Calu3 (cell line): Measurements from ENCODE around the gene PLAC1. TPM values are rescaled to one million over a fixed set of nuclear protein-coding genes. Genes with fewer than 3 reads are reported as not detected.
A peak's percentile ranks its signal among the peaks of the same experiment; 100 is the strongest.

ENCODE experiments used
- BruUV-seq: library from RNA; stranded (reverse); fragments of 400-500 nt; replicated peaks from 2 replicates; lab custom pipeline; 2021; lab: Mats Ljungman, UMichigan
- CTCF ChIA-PET: fragments of 300-600 bp; sonication (Branson Sonifier 250); formaldehyde crosslinking; loops from one replicate; lab custom pipeline; 2022; ENCODE audit warnings: antibody characterized with exemption; lab: Charles Lee
- DNase-seq: peaks from one replicate; pipeline ENCODE4 v3.0.0; 2022
- H3K27ac Mint-ChIP-seq: one replicate; pipeline ENCODE4 v1.8.0; 2022; ENCODE audit warnings: mixed read lengths; ENCODE audit not compliant: unreplicated experiment
- H3K27me3 Mint-ChIP-seq: one replicate; pipeline ENCODE4 v1.8.0; 2022; ENCODE audit warnings: mixed read lengths; ENCODE audit not compliant: unreplicated experiment
- H3K36me3 Mint-ChIP-seq: one replicate; pipeline ENCODE4 v1.8.0; 2022; ENCODE audit warnings: mild to moderate bottlenecking, moderate library complexity, mixed read lengths; ENCODE audit not compliant: insufficient read depth, unreplicated experiment
- H3K4me1 Mint-ChIP-seq: one replicate; pipeline ENCODE4 v1.8.0; 2022; ENCODE audit warnings: mild to moderate bottlenecking, low read depth, mixed read lengths; ENCODE audit not compliant: unreplicated experiment
- H3K4me3 Mint-ChIP-seq: one replicate; pipeline ENCODE4 v1.8.0; 2022; ENCODE audit warnings: mild to moderate bottlenecking, low read depth, moderate library complexity, mixed read lengths; ENCODE audit not compliant: unreplicated experiment
- H3K9me3 Mint-ChIP-seq: one replicate; pipeline ENCODE4 v1.8.0; 2022; ENCODE audit warnings: low read depth, mixed read lengths; ENCODE audit not compliant: unreplicated experiment
- CTCF ChIP-seq: fragments of 200-600 bp; IDR thresholded peaks from one replicate; pipeline ENCODE4 v1.8.0; 2022; ENCODE audit warnings: antibody characterized with exemption; ENCODE audit not compliant: unreplicated experiment
- intact Hi-C: fragments of 100-400 bp; cut with micrococcal nuclease; formaldehyde crosslinking; loops from one replicate; pipeline ENCODE4 v1.10.0; 2022; ENCODE audit not compliant: unreplicated experiment
- total RNA-seq: library from RNA; stranded (reverse); gene quantifications from 2 replicates; pipeline ENCODE4 v1.2.3, GENCODE V29; 2022

The PLAC1 gene
- total RNA-seq, 1 experiment from 2014 or later: not detected

DNA sequence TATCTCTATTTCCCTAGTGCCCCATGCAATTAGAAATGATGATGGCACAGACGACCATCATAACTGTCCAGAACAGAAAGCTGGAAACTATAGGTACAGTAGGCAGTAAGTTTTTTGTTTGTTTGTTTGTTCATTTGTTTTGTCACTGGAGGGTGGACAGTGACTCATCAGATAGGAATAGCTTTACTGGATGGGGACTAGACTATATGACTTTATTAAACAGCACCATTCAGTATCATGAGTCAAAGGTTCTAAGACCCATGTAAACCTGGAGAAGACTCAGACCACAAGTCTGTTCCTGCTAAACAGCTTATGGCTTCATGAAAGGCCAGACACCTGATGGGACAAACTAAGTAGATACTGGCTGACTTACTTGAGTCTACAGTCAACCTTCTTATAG is 38.4 kb downstream of the PLAC1 start:
- CTCF ChIA-PET: no interaction called here
- Mint-ChIP-seq H3K27me3 (no peaks in the 10 kb centered on the region), H3K27ac (no peak overlapping the region), H3K9me3 (no peaks in the 10 kb centered on the region), H3K36me3 (no peaks in the 10 kb centered on the region), H3K4me1 (no peaks in the 10 kb centered on the region), H3K4me3 (no peak overlapping the region)
- BruUV-seq: no TSS peak
- intact Hi-C loops: no loop called here
- TF ChIP-seq CTCF: no peak
- DNase-seq: no peak

DNA sequence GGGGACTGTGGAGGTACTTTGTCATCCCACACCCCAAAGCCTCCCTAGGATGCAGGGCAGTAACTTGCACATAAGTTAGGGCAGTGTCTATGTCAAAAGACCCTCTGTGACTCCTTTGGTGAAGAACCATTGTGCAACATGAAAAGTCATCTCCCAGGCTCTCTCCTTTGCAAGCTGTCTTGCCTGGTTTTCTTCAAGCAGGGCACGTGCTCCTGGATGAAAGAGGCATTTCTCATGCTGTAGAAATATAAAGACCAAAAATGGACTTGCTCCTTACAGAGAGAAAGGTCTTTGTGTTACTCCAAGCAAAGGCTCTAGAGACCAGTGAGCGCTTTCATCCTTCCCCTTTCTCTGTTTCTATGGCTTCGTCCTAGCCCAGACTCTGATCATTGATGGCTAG is 44.9 kb downstream of the PLAC1 start:
- no peak for TF ChIP-seq CTCF
- Mint-ChIP-seq H3K27ac (no peak overlapping the region), H3K9me3 (no peaks in the 10 kb centered on the region), H3K4me1 (no peaks in the 10 kb centered on the region), H3K4me3 (no peak overlapping the region), H3K27me3 (no peaks in the 10 kb centered on the region), H3K36me3 (no peaks in the 10 kb centered on the region)
- BruUV-seq: no TSS peak
- intact Hi-C loops: no loop called here
- CTCF ChIA-PET: no interaction called here
- DNase-seq: no peak

- H3K27me3 Mint-ChIP-seq: no peaks in the 10 kb centered on the region
- CTCF ChIA-PET: no interaction called here
- peaks cover 16% of the 10 kb centered on the region for H3K4me1 Mint-ChIP-seq
- no peaks in the 10 kb centered on the region for H3K9me3 Mint-ChIP-seq
- intact Hi-C loops: no loop called here
- H3K4me3 Mint-ChIP-seq: no peak overlapping the region
- peaks cover 5% of the 10 kb centered on the region for H3K36me3 Mint-ChIP-seq
- TF ChIP-seq CTCF: no peak
- no TSS peak for BruUV-seq
- no peak for DNase-seq
- H3K27ac Mint-ChIP-seq: no peak overlapping the region
Measured at GRCh38 chrX:134608153-134608552, 50.1 kb downstream of the PLAC1 start.

DNA sequence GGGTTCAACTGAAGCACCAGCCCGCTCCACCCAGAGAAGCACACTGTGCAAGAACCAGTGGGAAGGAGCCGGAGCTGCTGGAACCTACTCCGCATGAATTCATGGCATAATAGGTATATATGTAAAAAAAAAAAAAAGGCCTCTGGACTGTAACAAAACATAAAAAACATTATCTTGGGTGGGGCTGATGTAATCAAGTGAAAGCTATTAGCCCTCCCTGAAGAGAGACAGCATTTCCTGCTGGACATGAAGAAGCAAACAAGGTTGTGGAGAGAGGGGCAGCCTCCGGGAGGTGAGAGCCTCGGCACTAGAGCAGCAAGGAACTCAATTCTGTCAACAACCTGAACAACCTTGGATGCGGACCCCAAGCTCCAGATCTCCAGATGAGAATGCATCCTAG is 50.7 kb downstream of the PLAC1 start:
- no peak overlapping the region for H3K4me3 Mint-ChIP-seq
- peak overlapping the region; percentile 27 for H3K27ac Mint-ChIP-seq
- peaks cover under 1% of the 10 kb centered on the region for H3K9me3 Mint-ChIP-seq
- H3K27me3 Mint-ChIP-seq: no peaks in the 10 kb centered on the region
- peaks cover 5% of the 10 kb centered on the region for H3K36me3 Mint-ChIP-seq
- no peak for TF ChIP-seq CTCF
- peaks cover 16% of the 10 kb centered on the region for H3K4me1 Mint-ChIP-seq
- CTCF ChIA-PET: interaction anchor here (0.7 kb wide), 1 partner anchor 11 kb away, joined by 4 read pairs; no protein-coding TSS in a partner anchor
- intact Hi-C loops: no loop called here
- no TSS peak for BruUV-seq
- no peak for DNase-seq
